Amygdala (tissue), 56 donors: ENCODE data around the gene RAB3C.
"Not testable (repeated sequence)": the region's sequence is repeated elsewhere in the genome, so short reads cannot be mapped to it uniquely, and the experiment has no call there.

Experiments
- DNase-seq, 56 donors: peaks; one replicate each; lab custom pipeline; 2025; lab: John Stamatoyannopoulos, UW

The RAB3C gene

GRCh38 chr5:58600613-58601012 is 17.7 kb downstream of the RAB3C start:
- not testable (repeated sequence) for DNase-seq

- DNase-seq, result not testable (repeated sequence)
These were observed 20.0 kb downstream of the RAB3C start for GRCh38 chr5:58602889-58603288.

GRCh38 chr5:58606064-58606463 is 23.2 kb downstream of the RAB3C start:
- DNase-seq, result no peak

GRCh38 chr5:58615972-58616371 is 33.1 kb downstream of the RAB3C start:
- DNase-seq, result no peak

GRCh38 chr5:58617241-58617640 is 34.4 kb downstream of the RAB3C start:
- no peak for DNase-seq

- DNase-seq, result no peak
These were observed 37.5 kb downstream of the RAB3C start for GRCh38 chr5:58620336-58620735.

- DNase-seq, result no peak
These were observed 40.3 kb downstream of the RAB3C start for GRCh38 chr5:58622936-58623871.

GRCh38 chr5:58628626-58629025 is 45.8 kb downstream of the RAB3C start:
- DNase-seq, result no peak

GRCh38 chr5:58629271-58630159 is 46.6 kb downstream of the RAB3C start:
- no peak for DNase-seq

- no peak for DNase-seq
These were observed 49.0 kb downstream of the RAB3C start for GRCh38 chr5:58631895-58632294.

- DNase-seq, result no peak
These were observed 52.5 kb downstream of the RAB3C start for GRCh38 chr5:58635416-58635815.

GRCh38 chr5:58640011-58640410 is 57.1 kb downstream of the RAB3C start:
- no peak for DNase-seq

GRCh38 chr5:58641533-58641932 is 58.7 kb downstream of the RAB3C start:
- no peak for DNase-seq

GRCh38 chr5:58648846-58649245 is 66.0 kb downstream of the RAB3C start:
- DNase-seq, result no peak

GRCh38 chr5:58649716-58650115 is 66.8 kb downstream of the RAB3C start:
- no peak for DNase-seq

GRCh38 chr5:58653521-58653920 is 70.6 kb downstream of the RAB3C start:
- DNase-seq, result no peak

- DNase-seq, result no peak
These were observed 83.3 kb downstream of the RAB3C start for GRCh38 chr5:58666141-58666540.

- no peak for DNase-seq
These were observed 84.0 kb downstream of the RAB3C start for GRCh38 chr5:58666598-58667581.

- DNase-seq, result no peak
These were observed 87.7 kb downstream of the RAB3C start for GRCh38 chr5:58670582-58670981.

- no peak for DNase-seq
These were observed 88.3 kb downstream of the RAB3C start for GRCh38 chr5:58671155-58671554.
